ENCODE measurements around the gene ANAPC5.

DNA sequence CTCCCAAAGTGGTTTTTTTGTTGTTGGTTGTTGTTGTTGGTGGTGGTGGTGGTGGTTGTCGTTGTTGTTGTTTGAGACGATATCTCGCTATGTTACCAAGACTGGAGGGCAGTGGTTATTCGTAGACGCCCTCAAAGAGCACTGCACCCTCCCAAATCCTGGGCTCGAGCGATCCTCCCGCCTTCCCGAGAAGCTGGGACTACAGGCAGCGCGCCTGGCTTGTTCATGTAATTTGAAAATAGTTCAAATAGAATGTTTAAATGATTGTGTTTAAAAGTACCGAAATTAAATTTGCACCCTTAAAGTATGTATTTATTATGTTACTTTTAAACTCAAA, 439 bp upstream of the ANAPC5 start:
- TF ChIP-seq, protein P1, sequence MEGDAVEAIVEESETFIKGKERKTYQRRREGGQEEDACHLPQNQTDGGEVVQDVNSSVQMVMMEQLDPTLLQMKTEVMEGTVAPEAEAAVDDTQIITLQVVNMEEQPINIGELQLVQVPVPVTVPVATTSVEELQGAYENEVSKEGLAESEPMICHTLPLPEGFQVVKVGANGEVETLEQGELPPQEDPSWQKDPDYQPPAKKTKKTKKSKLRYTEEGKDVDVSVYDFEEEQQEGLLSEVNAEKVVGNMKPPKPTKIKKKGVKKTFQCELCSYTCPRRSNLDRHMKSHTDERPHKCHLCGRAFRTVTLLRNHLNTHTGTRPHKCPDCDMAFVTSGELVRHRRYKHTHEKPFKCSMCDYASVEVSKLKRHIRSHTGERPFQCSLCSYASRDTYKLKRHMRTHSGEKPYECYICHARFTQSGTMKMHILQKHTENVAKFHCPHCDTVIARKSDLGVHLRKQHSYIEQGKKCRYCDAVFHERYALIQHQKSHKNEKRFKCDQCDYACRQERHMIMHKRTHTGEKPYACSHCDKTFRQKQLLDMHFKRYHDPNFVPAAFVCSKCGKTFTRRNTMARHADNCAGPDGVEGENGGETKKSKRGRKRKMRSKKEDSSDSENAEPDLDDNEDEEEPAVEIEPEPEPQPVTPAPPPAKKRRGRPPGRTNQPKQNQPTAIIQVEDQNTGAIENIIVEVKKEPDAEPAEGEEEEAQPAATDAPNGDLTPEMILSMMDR (IDR thresholded peaks at IDR 0.05): no peak
- no peak for TF ChIP-seq POLR2A (IDR thresholded peaks at IDR 0.05; ENCODE audit: low read depth)

All from esophagus muscularis mucosa (tissue), 3 donors.